HK-2 (cell line): ENCODE results near the gene DDX18.
A peak's percentile ranks its signal among the peaks of the same experiment; 100 is the strongest.

Experiments
- DNase-seq: peaks from one replicate; pipeline ENCODE4 v3.0.0-alpha.2; 2018; ENCODE audit not compliant: unreplicated experiment

The DDX18 gene

DNA sequence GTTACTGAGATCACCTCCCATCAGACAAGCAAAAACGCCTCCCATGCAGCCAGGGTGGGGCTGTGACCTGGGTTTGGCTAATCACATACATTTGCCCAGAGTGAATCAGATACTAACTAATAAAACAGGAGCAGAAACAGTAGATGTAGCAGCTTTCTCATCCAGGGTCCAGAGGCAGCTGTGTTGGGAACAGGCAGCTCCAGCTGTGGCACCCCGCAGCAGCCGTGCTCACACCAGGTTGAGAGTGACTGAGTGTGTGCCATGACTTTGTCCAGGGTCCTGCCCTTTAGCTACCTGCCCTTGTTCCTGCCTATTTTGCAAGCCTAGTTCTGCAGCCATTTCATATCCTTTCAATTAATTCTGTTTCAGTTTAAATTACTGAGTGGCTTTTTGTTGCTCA, 20.5 kb downstream of the DDX18 start:
- DNase-seq: no peak

- peak; percentile 24 for DNase-seq
Observed at GRCh38 chr2:117835990-117836760, 21.7 kb downstream of the DDX18 start.

DNA sequence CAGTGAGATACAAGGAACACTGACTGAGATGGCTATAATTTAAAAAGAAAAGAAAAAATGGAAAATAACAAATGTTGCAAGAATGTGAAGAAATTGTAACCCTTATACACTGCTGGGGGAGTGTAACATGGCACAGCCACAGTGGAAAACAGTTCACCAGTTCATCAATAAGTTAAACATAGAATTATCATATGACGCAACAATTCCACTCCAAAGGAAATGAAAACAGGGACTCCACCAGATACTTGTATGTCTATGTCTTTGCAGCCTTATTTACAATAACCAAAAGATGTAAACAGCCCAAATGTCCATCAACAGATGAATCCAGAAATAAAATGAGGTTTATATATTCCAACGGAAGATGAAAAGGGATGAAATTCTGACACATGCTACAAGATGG, 30.8 kb downstream of the DDX18 start:
- no peak for DNase-seq

- DNase-seq: no peak
Observed at GRCh38 chr2:117850015-117850414, 35.5 kb downstream of the DDX18 start.

DNA sequence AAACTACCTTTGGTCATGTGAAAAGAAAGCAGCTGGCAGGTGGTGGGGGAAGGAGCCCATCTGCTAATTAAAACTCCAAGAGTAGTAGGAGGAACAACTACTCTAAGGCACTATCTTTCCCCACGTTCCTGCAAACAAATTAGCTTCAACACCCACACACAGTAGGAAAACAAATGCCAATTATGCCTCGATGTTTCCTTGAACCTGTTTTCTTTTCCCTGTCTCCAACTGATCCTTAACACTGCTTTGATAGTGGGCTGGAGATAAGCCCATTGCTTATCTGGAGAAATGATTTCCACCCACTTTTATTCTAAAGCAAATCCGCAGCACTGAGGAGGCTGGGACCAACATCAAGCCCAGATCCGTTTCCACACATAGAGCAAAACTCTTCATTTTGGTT, 36.0 kb downstream of the DDX18 start:
- DNase-seq: no peak

- DNase-seq: no peak
Observed at GRCh38 chr2:117851969-117852368, 37.5 kb downstream of the DDX18 start.

DNA sequence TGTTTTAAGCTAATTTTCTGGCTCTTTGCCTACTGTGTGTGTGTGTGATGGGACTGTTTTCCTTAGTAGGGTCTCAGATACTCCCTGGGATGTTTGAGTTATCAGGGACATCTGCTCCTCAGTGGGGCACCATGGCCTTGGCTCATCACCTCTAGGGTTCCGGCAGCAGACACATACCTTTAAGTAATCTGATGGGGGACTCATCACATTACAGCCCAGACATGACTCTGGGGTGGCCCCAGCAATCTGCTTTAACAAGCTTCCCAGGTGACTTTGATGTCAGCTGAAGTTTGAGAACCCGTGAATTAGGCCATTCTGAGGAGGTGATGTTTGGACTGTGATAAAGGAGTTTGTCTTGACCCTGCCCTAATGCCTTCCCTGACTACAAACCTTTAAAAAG, 38.8 kb downstream of the DDX18 start:
- no peak for DNase-seq

GRCh38 chr2:117853873-117854272, 39.4 kb downstream of the DDX18 start:
- DNase-seq: no peak

DNA sequence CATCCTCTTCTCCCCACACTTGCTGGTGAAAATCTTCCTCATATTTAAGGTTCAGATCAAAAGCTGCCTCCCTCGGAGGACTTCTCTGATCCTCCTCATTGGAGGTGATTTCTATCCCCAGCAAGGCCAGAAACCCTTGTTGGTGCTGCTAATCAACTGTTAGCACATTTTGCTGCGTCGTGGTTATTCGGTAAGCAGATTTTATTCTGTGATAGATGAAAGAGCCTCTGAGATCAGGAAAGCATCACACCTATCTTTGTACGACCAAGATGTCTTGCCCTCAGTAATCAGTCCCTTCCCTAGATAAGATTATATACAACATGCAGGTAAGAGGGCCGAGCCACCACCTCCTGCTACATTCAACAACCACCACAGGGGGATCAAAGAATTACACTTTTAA, 40.1 kb downstream of the DDX18 start:
- DNase-seq: no peak

- peak; percentile 36 for DNase-seq
Observed at GRCh38 chr2:117855886-117856285, 41.4 kb downstream of the DDX18 start.

GRCh38 chr2:117856415-117857210, 42.1 kb downstream of the DDX18 start:
- DNase-seq: peak; percentile 80

DNA sequence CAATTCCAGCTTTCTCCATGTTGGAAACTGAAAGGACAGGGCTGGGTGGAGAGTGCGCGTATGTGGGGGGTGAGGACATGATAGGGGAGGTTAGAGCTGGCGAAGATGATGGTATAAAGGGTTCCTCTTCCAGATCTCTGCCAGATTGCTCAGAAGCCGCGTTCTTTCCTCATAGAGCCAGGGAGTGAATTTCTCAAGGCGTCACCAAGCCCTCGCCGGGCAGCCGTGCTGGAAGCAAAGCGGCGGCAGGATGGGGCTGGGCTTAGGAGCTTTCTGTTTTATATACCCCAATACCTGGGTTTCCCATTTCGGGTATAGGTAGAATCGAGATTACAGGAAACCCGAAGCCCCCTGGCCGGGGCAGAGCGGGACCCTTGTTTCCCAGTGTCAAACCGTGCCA, 43.8 kb downstream of the DDX18 start:
- no peak for DNase-seq

DNA sequence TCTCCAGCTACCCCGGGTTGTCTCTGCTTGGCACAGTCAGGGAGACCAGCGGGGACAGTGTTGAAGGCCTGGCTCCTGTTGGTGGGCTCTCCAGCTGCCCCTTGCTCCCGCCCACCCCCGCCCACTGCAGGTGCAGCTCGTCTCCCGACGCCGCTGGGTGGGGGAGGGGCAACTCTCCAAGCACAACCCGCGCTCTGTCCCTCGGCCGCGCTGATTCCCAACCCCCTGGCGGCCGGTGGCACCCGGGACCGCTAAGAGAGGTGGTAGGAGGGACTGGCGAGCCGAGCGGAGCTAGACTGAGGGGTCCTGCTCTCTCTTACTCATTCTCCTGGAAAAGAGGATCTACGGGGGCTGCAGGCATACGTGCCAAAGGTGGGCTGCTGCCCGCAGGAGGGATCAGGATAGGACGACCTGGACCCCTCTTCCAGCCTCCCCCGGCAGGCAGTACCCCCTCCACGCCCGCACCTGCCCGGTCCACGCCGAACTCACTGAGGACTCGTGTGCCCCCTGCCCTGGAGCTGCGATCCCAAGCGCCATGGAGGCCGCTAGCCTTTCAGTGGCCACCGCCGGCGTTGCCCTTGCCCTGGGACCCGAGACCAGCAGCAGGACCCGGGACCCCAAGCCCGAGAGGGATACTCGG, 44.5 kb downstream of the DDX18 start:
- no peak for DNase-seq

DNA sequence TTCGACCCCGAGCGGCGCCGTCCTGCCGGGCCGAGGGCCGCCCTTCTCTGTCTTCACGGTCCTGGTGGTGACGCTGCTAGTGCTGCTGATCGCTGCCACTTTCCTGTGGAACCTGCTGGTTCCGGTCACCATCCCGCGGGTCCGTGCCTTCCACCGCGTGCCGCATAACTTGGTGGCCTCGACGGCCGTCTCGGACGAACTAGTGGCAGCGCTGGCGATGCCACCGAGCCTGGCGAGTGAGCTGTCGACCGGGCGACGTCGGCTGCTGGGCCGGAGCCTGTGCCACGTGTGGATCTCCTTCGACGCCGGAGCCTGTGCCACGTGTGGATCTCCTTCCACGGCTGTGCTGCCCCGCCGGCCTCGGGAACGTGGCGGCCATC, 45.0 kb downstream of the DDX18 start:
- DNase-seq: no peak

DNA sequence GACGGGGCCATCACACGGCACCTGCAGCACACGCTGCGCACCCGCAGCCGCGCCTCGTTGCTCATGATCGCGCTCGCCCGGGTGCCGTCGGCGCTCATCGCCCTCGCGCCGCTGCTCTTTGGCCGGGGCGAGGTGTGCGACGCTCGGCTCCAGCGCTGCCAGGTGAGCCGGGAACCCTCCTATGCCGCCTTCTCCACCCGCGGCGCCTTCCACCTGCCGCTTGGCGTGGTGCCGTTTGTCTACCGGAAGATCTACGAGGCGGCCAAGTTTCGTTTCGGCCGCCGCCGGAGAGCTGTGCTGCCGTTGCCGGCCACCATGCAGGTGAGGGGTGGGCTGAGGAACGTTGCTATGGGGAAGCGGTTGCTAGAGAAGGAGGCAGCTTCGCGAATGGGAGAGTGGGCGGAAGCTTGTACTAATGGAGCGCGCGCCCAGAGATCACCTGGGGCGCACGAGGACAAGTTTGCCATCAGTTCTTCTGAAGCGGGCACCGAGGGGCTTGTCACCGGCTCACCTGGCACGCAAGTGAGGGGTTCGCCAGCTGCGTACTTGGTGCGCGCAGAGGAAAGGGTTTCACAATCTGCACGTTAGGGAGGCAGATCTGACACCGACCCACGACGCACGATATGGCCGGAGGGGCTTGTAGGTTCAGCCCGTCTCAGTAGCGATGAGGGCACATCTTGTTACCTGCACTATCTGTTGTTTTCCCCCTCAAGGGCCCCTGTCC, 45.6 kb downstream of the DDX18 start:
- no peak for DNase-seq

DNA sequence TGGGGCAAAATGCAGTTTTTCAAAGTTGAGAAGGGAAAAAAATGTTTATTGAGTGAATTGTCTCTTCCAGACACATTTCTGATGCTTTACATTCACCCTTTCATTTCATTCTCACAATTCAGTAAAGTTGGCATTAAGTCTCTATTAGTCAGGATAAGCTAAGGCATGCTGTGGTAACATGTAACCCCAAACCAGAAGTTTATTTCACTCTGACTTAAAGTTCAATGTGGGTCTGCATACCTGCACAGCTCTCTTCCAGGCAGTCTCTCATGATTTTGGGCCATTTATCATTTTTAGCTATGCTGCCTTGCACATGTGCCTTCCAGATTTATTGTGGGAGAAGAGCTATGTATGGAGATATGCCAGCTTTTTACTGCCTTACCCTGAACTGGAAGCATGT, 48.0 kb downstream of the DDX18 start:
- DNase-seq: no peak

GRCh38 chr2:117875786-117876185, 61.3 kb downstream of the DDX18 start:
- DNase-seq: no peak

GRCh38 chr2:117879003-117879402, 64.5 kb downstream of the DDX18 start:
- DNase-seq: no peak
